ENCODE measurements around the gene FLVCR2. TPM values are rescaled to one million over a fixed set of nuclear protein-coding genes. Genes with fewer than 3 reads are reported as not detected.

Gene FLVCR2
- total RNA-seq, 4 donors from 2014 or later: 11.8 to 24.3 (median 16.7) TPM

DNA sequence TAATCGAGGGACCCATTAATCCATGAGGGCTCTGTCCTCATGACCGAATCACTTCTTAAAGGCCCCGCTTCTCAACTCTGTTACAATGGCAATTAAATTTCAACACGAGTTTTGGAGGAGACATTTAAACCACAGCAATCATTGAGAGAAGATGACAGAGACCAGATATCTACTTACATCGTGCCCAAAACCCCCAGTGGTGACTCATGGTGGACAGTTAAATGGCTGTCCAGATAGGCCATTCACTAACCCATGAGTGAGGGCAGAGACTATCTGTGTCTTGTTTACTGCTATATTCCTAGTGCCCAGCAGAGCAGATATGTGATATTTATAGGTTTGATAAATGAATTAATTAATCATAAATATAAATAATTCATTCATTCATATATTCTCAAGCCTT, 20.0 kb upstream of the FLVCR2 start:
- TF ChIP-seq, protein P1, sequence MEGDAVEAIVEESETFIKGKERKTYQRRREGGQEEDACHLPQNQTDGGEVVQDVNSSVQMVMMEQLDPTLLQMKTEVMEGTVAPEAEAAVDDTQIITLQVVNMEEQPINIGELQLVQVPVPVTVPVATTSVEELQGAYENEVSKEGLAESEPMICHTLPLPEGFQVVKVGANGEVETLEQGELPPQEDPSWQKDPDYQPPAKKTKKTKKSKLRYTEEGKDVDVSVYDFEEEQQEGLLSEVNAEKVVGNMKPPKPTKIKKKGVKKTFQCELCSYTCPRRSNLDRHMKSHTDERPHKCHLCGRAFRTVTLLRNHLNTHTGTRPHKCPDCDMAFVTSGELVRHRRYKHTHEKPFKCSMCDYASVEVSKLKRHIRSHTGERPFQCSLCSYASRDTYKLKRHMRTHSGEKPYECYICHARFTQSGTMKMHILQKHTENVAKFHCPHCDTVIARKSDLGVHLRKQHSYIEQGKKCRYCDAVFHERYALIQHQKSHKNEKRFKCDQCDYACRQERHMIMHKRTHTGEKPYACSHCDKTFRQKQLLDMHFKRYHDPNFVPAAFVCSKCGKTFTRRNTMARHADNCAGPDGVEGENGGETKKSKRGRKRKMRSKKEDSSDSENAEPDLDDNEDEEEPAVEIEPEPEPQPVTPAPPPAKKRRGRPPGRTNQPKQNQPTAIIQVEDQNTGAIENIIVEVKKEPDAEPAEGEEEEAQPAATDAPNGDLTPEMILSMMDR (IDR thresholded peaks at IDR 0.05): no peak
- TF ChIP-seq POLR2A (IDR thresholded peaks at IDR 0.05): no peak
- H3K4me3 ChIP-seq (ENCODE audit: low read depth, poor library complexity, severe bottlenecking): no peak overlapping the region
- no peak for DNase-seq (ENCODE audit: low spot score in 2 of 2)
- 81 to 82% methylated on average over 5 of the region's 5 CpGs for WGBS, 2 donors
- intact Hi-C loops (cut with DNase I; ENCODE audit: low total_unique reads): loop anchor here (10.0 kb wide), 1 partner anchor 64 kb away; no protein-coding TSS in a partner anchor

DNA sequence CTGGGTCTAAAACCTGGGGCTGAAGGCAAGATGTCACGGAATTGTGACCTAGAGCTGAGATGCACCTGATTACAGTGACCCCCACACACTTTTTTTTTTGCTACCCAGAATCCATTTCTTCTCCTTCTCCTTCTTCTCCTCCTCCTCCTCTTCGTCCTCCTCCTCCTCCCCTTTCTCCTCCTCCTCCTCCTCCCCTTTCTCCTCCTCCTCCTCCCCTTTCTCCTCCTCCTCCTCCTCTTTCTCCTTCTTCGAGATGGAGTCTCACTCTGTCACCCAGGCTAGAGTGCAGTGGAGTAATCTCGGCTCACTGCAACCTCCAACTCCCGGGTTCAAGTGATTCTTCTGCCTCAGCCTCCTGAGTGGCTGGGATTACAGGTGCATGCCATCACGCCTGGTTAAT, 19.4 kb upstream of the FLVCR2 start:
- 87 to 92% methylated on average over 6 of the region's 6 CpGs for WGBS, 2 donors
- no peak overlapping the region for H3K4me3 ChIP-seq (ENCODE audit: low read depth, poor library complexity, severe bottlenecking)
- DNase-seq (ENCODE audit: low spot score in 2 of 2): no peak
- TF ChIP-seq, protein P1 (IDR thresholded peaks at IDR 0.05): no peak
- no peak for TF ChIP-seq POLR2A (IDR thresholded peaks at IDR 0.05)
- intact Hi-C loops (cut with DNase I; ENCODE audit: low total_unique reads): loop anchor here (10.0 kb wide), 1 partner anchor 64 kb away; no protein-coding TSS in a partner anchor

DNA sequence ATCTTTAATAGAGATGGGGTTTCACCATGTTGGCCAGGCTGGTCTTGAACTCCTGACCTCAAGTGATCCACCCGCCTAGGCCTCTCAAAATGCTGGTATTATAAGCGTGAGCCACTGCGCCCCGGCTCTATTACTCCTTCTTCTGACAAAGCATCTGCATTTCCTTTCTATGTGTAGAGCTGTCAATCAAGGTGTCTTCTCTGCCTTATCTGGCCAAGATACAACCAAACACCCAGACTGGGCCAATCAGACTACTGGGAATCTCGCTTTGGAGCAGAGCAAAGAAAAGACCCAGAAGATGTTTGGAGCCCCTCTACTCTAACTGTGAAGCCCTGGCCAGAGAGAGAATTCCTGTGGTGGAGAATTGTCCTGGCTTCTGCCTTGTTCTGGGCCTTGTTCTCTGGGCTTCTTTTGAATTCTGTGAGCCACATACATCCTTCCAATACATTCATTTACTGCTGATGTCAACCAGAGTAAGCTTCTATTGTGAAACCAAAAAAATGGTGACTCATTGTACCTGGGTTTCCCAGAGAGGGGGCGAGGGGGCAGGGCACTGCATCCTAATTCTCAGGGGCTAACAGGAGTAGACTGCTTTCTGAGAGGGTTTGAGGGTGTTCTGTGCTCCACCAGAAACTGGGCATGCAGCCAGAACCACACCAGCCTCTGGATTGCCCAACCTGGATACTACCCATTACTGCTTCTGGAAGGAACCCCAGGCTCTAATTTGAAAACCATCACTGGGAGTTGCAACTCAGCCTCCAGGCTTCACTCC, 18.8 kb upstream of the FLVCR2 start:
- 80 to 88% methylated on average over 6 of the region's 6 CpGs for WGBS, 2 donors
- peak in 1 of 2 donors; percentile 46 for DNase-seq (ENCODE audit: low spot score in 2 of 2)
- no peak overlapping the region for H3K4me3 ChIP-seq (ENCODE audit: low read depth, poor library complexity, severe bottlenecking)
- intact Hi-C loops (cut with DNase I; ENCODE audit: low total_unique reads): loop anchor here (5.0 to 10.0 kb wide), 2 partner anchors 65 to 252 kb away; no protein-coding TSS in a partner anchor
- TF ChIP-seq, protein P1 (IDR thresholded peaks at IDR 0.05): no peak
- no peak for TF ChIP-seq POLR2A (IDR thresholded peaks at IDR 0.05)

DNA sequence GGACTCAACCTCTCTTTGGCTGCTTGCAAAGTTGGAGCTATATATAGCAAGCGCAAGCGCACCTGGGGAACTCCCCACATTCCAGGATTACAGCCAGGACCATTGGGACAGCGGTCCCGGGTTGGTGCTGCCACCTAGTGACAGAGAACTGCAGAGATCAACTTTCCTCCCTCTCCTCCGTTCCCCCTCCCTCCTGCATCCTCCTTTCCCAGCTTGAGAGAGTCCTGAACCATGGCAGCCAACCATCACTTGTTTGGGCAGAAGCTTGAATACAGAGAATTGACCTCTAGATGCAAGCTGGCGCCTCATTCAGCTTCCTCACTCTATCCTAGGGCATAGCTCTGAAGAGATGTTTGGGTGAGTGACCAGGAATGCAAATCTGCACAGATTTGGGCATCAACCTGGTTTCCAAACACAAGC, 17.4 kb upstream of the FLVCR2 start:
- intact Hi-C loops (cut with DNase I; ENCODE audit: low total_unique reads): loop anchor here (5.0 kb wide), 1 partner anchor 254 kb away; no protein-coding TSS in a partner anchor

DNA sequence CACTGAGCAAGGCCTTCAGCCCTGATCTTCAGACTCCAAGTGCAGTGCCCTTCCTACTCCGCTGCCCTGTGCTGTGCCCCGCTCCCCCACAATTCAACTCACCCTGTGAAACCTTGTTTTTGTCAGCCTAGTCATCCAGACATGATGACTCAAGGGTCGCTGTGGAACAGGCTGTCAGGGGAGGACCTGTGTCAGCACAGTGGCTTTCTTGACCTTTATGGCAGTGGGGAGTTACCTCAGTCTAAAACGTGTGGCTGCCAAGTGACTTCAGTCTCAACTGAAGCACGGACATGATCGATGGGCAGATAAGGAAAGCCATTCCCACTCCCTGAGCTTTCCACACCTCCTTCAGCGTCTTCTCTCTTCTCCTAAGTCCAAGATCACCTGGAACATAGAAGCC, 16.3 kb upstream of the FLVCR2 start:
- no peak for DNase-seq (ENCODE audit: low spot score in 2 of 2)
- intact Hi-C loops (cut with DNase I; ENCODE audit: low total_unique reads): loop anchor here (5.0 kb wide), 1 partner anchor 255 kb away; no protein-coding TSS in a partner anchor
- 64 to 69% methylated on average over 7 of the region's 7 CpGs for WGBS, 2 donors
- TF ChIP-seq POLR2A (IDR thresholded peaks at IDR 0.05): no peak
- TF ChIP-seq, protein P1 (IDR thresholded peaks at IDR 0.05): no peak
- no peak overlapping the region for H3K4me3 ChIP-seq (ENCODE audit: low read depth, poor library complexity, severe bottlenecking)

More for the DNA sequence above, 17.4 kb upstream of the FLVCR2 start:
- peak; percentile 75 to 91 for DNase-seq (ENCODE audit: low spot score in 2 of 2)
- no peak overlapping the region for H3K4me3 ChIP-seq (ENCODE audit: low read depth, poor library complexity, severe bottlenecking)
- 0 to 2% methylated on average over 6 of the region's 6 CpGs for WGBS, 2 donors
- TF ChIP-seq POLR2A (IDR thresholded peaks at IDR 0.05): no peak
- TF ChIP-seq, protein P1 (IDR thresholded peaks at IDR 0.05): no peak

All from lower leg skin (tissue), 4 donors.